SK-N-MC (cell line): ENCODE results near the gene TSPAN5.

Experiments
- DNase-seq: peaks from one replicate; pipeline ENCODE4 v3.0.0-alpha.2; 2011; ENCODE audit warnings: low read depth, low spot score
- H3K27ac ChIP-seq: fragments of 200-600 bp; sonication (generic); 2 replicates; pipeline ENCODE4 v1.5.1; 2016; ENCODE audit warnings: mixed run types
- H3K36me3 ChIP-seq: fragments of 200-600 bp; sonication (generic); 2 replicates; pipeline ENCODE4 v1.6.1; 2017; ENCODE audit warnings: antibody characterized with exemption, low read length, mixed read lengths; ENCODE audit not compliant: insufficient read depth
- H3K4me3 ChIP-seq: fragments of 200-600 bp; sonication (generic); 2 replicates; pipeline ENCODE4 v1.5.1; 2016
- H3K9ac ChIP-seq: fragments of 200-600 bp; sonication (generic); 2 replicates; pipeline ENCODE4 v1.8.0; 2017; ENCODE audit warnings: mixed run types, mixed read lengths; ENCODE audit not compliant: insufficient read length
- H3K9me3 ChIP-seq: fragments of 200-600 bp; sonication (generic); 2 replicates; pipeline ENCODE4 v1.6.1; 2017; ENCODE audit warnings: low read depth, mild to moderate bottlenecking, antibody characterized with exemption, low read length, moderate library complexity, mixed read lengths
- EZH2 ChIP-seq: fragments of 200-600 bp; sonication (generic); IDR thresholded peaks from one replicate; pipeline ENCODE4 v1.6.1; 2017; ENCODE audit warnings: antibody characterized with exemption
- FOXP2 ChIP-seq: optimal IDR thresholded peaks from 2 replicates; pipeline ENCODE3; 2011; ENCODE audit warnings: mild to moderate bottlenecking, moderate library complexity; ENCODE audit not compliant: insufficient read depth; ENCODE audit errors: extremely low read length, control extremely low read depth
- POLR2AphosphoS5 ChIP-seq: IDR thresholded peaks from 2 replicates; pipeline ENCODE4 v1.6.1; 2012; ENCODE audit warnings: mild to moderate bottlenecking, low read depth, low read length, borderline replicate concordance

Gene TSPAN5

GRCh38 chr4:98663226-98664006, 5.0 kb upstream of the TSPAN5 start:
- Histone ChIP-seq H3K9me3 (no peaks in the 10 kb centered on the region), H3K36me3 (no peaks in the 10 kb centered on the region), H3K27ac (no peak overlapping the region), H3K4me3 (no peak overlapping the region), H3K9ac (no peak overlapping the region)
- TF ChIP-seq POLR2AphosphoS5 (no peak), EZH2 (no peak), FOXP2 (no peak)
- DNase-seq: no peak

- no peak for DNase-seq
- Histone ChIP-seq H3K9ac (no peak overlapping the region), H3K27ac (no peak overlapping the region), H3K36me3 (no peaks in the 10 kb centered on the region), H3K4me3 (no peak overlapping the region), H3K9me3 (no peaks in the 10 kb centered on the region)
- no peak for TF ChIP-seq POLR2AphosphoS5
- TF ChIP-seq FOXP2: no peak
- TF ChIP-seq EZH2: no peak
These were observed 4.3 kb upstream of the TSPAN5 start for GRCh38 chr4:98662626-98663225.

- Histone ChIP-seq H3K4me3 (no peak overlapping the region), H3K27ac (no peak overlapping the region), H3K9ac (no peak overlapping the region), H3K9me3 (no peaks in the 10 kb centered on the region), H3K36me3 (no peaks in the 10 kb centered on the region)
- no peak for TF ChIP-seq EZH2
- no peak for TF ChIP-seq POLR2AphosphoS5
- TF ChIP-seq FOXP2: no peak
- no peak for DNase-seq
These were observed 3.6 kb upstream of the TSPAN5 start for GRCh38 chr4:98662055-98662453.

GRCh38 chr4:98661371-98662054, 3.1 kb upstream of the TSPAN5 start:
- Histone ChIP-seq H3K27ac (no peak overlapping the region), H3K9me3 (no peaks in the 10 kb centered on the region), H3K9ac (no peak overlapping the region), H3K36me3 (no peaks in the 10 kb centered on the region), H3K4me3 (no peak overlapping the region)
- TF ChIP-seq FOXP2 (no peak), POLR2AphosphoS5 (no peak), EZH2 (no peak)
- no peak for DNase-seq

- DNase-seq: no peak
These were observed 1.5 kb upstream of the TSPAN5 start for GRCh38 chr4:98659741-98660462.

GRCh38 chr4:98659106-98659592, 738 bp upstream of the TSPAN5 start:
- TF ChIP-seq EZH2: no peak
- no peak for TF ChIP-seq FOXP2
- TF ChIP-seq POLR2AphosphoS5: no peak
- Histone ChIP-seq H3K4me3 (peak overlapping the region; percentile 84), H3K36me3 (no peaks in the 10 kb centered on the region), H3K9me3 (no peaks in the 10 kb centered on the region), H3K9ac (peak overlapping the region; percentile 47), H3K27ac (no peak overlapping the region)
- DNase-seq: no peak

More at GRCh38 chr4:98659741-98660462, 1.5 kb upstream of the TSPAN5 start:
- Histone ChIP-seq H3K27ac (no peak overlapping the region), H3K36me3 (no peaks in the 10 kb centered on the region), H3K9ac (no peak overlapping the region), H3K9me3 (no peaks in the 10 kb centered on the region), H3K4me3 (no peak overlapping the region)
- TF ChIP-seq FOXP2 (no peak), POLR2AphosphoS5 (no peak)

- Histone ChIP-seq H3K9me3 (no peaks in the 10 kb centered on the region), H3K4me3 (peak overlapping the region; percentile 84), H3K27ac (no peak overlapping the region), H3K36me3 (no peaks in the 10 kb centered on the region), H3K9ac (peak overlapping the region; percentile 67)
- DNase-seq: no peak
- TF ChIP-seq POLR2AphosphoS5 (no peak), FOXP2 (no peak), EZH2 (no peak)
These were observed 702 bp downstream of the TSPAN5 start for GRCh38 chr4:98657531-98658286.

GRCh38 chr4:98656886-98657285, 1.5 kb downstream of the TSPAN5 start:
- TF ChIP-seq POLR2AphosphoS5: no peak
- TF ChIP-seq EZH2: no peak
- no peak for TF ChIP-seq FOXP2
- Histone ChIP-seq H3K4me3 (peak overlapping the region; percentile 84), H3K36me3 (no peaks in the 10 kb centered on the region), H3K9ac (no peak overlapping the region), H3K9me3 (no peaks in the 10 kb centered on the region), H3K27ac (no peak overlapping the region)
- no peak for DNase-seq
